OCI-LY7 (cell line): ENCODE results near the gene LSAMP.

Experiments
- CTCF ChIP-seq: fragments of 200-600 bp; sonication (generic); conservative IDR thresholded peaks from 2 replicates; pipeline ENCODE4 v1.5.1; 2014; ENCODE audit warnings: mild to moderate bottlenecking, antibody characterized with exemption, low read length, moderate library complexity, mixed read lengths
- EZH2phosphoT487 ChIP-seq: fragments of 200-600 bp; sonication (generic); IDR thresholded peaks from 2 replicates; pipeline ENCODE4 v1.6.1; 2018; ENCODE audit warnings: low read depth, borderline replicate concordance, mild to moderate bottlenecking, mixed run types, antibody characterized with exemption, low read length, moderate library complexity, mixed read lengths

GRCh38 chr3:116040152-116040551 is 405.1 kb downstream of the LSAMP start:
- TF ChIP-seq CTCF (no peak), EZH2phosphoT487 (no peak)
